Retinal pigment epithelial cell (primary cell): ENCODE data around the gene TMOD3.
A peak's percentile ranks its signal among the peaks of the same experiment; 100 is the strongest.

Experiments used
- DNase-seq: peaks from one replicate; pipeline ENCODE4 v3.0.0-alpha.2; 2010; ENCODE audit warnings: low read depth
- H3K4me3 ChIP-seq: 2 replicates; pipeline ENCODE4 v1.5.1; 2011; ENCODE audit warnings: mild to moderate bottlenecking, low read length, control low read depth, moderate library complexity
- CTCF ChIP-seq: conservative IDR thresholded peaks from 2 replicates; pipeline ENCODE4 v1.5.1; 2011; ENCODE audit warnings: low read depth, low read length, control low read depth, inconsistent platforms

TMOD3 gene

GRCh38 chr15:51796847-51797401 is 32.5 kb upstream of the TMOD3 start:
- no peak overlapping the region for H3K4me3 ChIP-seq
- no peak for TF ChIP-seq CTCF
- no peak for DNase-seq

- DNase-seq: no peak
- no peak for TF ChIP-seq CTCF
- no peak overlapping the region for H3K4me3 ChIP-seq
Measured at GRCh38 chr15:51798281-51798680, 31.2 kb upstream of the TMOD3 start.

- no peak for DNase-seq
- TF ChIP-seq CTCF: no peak
Measured at GRCh38 chr15:51799282-51800252, 29.9 kb upstream of the TMOD3 start.

GRCh38 chr15:51801391-51801835 is 28.0 kb upstream of the TMOD3 start:
- TF ChIP-seq CTCF: peak; percentile 79
- no peak for DNase-seq

More at GRCh38 chr15:51799282-51800252, 29.9 kb upstream of the TMOD3 start:
- H3K4me3 ChIP-seq: no peak overlapping the region

GRCh38 chr15:51802593-51802992 is 26.9 kb upstream of the TMOD3 start:
- TF ChIP-seq CTCF: no peak
- H3K4me3 ChIP-seq: no peak overlapping the region
- DNase-seq: no peak

More at GRCh38 chr15:51801391-51801835, 28.0 kb upstream of the TMOD3 start:
- H3K4me3 ChIP-seq: no peak overlapping the region

- DNase-seq: no peak
Measured at GRCh38 chr15:51803965-51804364, 25.5 kb upstream of the TMOD3 start.

More at GRCh38 chr15:51803965-51804364, 25.5 kb upstream of the TMOD3 start:
- TF ChIP-seq CTCF: no peak
- no peak overlapping the region for H3K4me3 ChIP-seq
